Smooth muscle cell (in vitro differentiated cells): ENCODE data around the gene USP13. TPM values are rescaled to one million over a fixed set of nuclear protein-coding genes. Genes with fewer than 3 reads are reported as not detected.

Source experiments
- DNase-seq: peaks from one replicate; lab custom pipeline; 2025; ENCODE audit not compliant: unreplicated experiment; lab: John Stamatoyannopoulos, UW
- H2AFZ ChIP-seq: fragments of 200-600 bp; sonication (generic); 2 replicates; pipeline ENCODE4 v1.6.0; 2016; ENCODE audit warnings: antibody characterized with exemption, low read depth, mild to moderate bottlenecking
- H3F3A ChIP-seq: fragments of 200-600 bp; sonication (generic); 2 replicates; pipeline ENCODE4 v1.6.0; 2017; ENCODE audit warnings: antibody characterized with exemption, low read depth
- H3K27ac ChIP-seq: fragments of 200-600 bp; sonication (generic); 2 replicates; pipeline ENCODE4 v1.5.1; 2016; ENCODE audit warnings: low read depth, mild to moderate bottlenecking
- H3K27me3 ChIP-seq: fragments of 200-600 bp; sonication (generic); 2 replicates; pipeline ENCODE4 v1.6.1; 2016; ENCODE audit warnings: low read depth, mild to moderate bottlenecking
- H3K36me3 ChIP-seq: fragments of 200-600 bp; sonication (generic); 2 replicates; pipeline ENCODE4 v1.5.1; 2016; ENCODE audit warnings: low read depth
- H3K4me1 ChIP-seq: fragments of 200-600 bp; sonication (generic); 2 replicates; pipeline ENCODE4 v1.5.1; 2016; ENCODE audit warnings: low read depth
- H3K4me2 ChIP-seq: fragments of 200-600 bp; sonication (generic); 2 replicates; pipeline ENCODE4 v1.6.0; 2016; ENCODE audit warnings: mild to moderate bottlenecking
- H3K4me3 ChIP-seq: fragments of 200-600 bp; sonication (generic); 2 replicates; pipeline ENCODE4 v1.5.1; 2016; ENCODE audit warnings: mild to moderate bottlenecking
- H3K79me2 ChIP-seq: fragments of 200-600 bp; sonication (generic); 2 replicates; pipeline ENCODE4 v1.6.0; 2016; ENCODE audit warnings: low read depth, mild to moderate bottlenecking
- H3K9ac ChIP-seq: fragments of 200-600 bp; sonication (generic); 2 replicates; pipeline ENCODE4 v1.6.0; 2016; ENCODE audit warnings: low read depth
- H3K9me3 ChIP-seq: fragments of 200-600 bp; sonication (generic); replicated peaks from 2 replicates; pipeline ENCODE4 v1.5.1; 2016; ENCODE audit warnings: low read depth
- H4K20me1 ChIP-seq: fragments of 200-600 bp; sonication (generic); 2 replicates; pipeline ENCODE4 v1.6.0; 2016; ENCODE audit warnings: low read depth
- CTCF ChIP-seq: fragments of 200-600 bp; sonication (generic); IDR thresholded peaks from 2 replicates; pipeline ENCODE4 v1.5.1; 2017; ENCODE audit warnings: borderline replicate concordance, mild to moderate bottlenecking, antibody characterized with exemption; ENCODE audit not compliant: insufficient read depth, poor library complexity, severe bottlenecking
- WGBS: methylation state at CpG from one replicate; pipeline ENCODE4 v1.1.7; 2016; ENCODE audit warnings: low lambda C conversion rate; 5-methylcytosine and 5-hydroxymethylcytosine counted together
- polyA plus RNA-seq: library from polyadenylated mRNA; unstranded; fragments of >200 nt; fragmentation: Nextera tagmentation; extraction: Ambion mirVana; gene quantifications from 2 replicates; pipeline ENCODE4 v1.2.1, GENCODE V29; 2016
- total RNA-seq: library from RNA; depleted of rRNA; stranded (reverse); fragments of >200 nt; gene quantifications from 2 replicates; pipeline ENCODE4 v1.2.3, GENCODE V29; 2014

Gene USP13
- total and polyA plus RNA-seq, 2 experiments from 2014 or later = 2.0 to 3.2 TPM

- H3K9me3 ChIP-seq = no peaks in the 10 kb centered on the region
- WGBS = 76% methylated on average over 4 of the region's 4 CpGs
- H3K9ac ChIP-seq = no peak overlapping the region
- peaks cover 7% of the 10 kb centered on the region for H4K20me1 ChIP-seq
- H2AFZ ChIP-seq = no peak overlapping the region
- H3K27me3 ChIP-seq = no peaks in the 10 kb centered on the region
- H3K4me1 ChIP-seq = no peaks in the 10 kb centered on the region
- no peak overlapping the region for H3K27ac ChIP-seq
- no peak for TF ChIP-seq CTCF
- no peak overlapping the region for H3K4me3 ChIP-seq
- DNase-seq = no peak
- no peaks in the 10 kb centered on the region for H3F3A ChIP-seq
- H3K4me2 ChIP-seq = no peak overlapping the region
- H3K36me3 ChIP-seq = no peaks in the 10 kb centered on the region
- peaks cover 16% of the 10 kb centered on the region for H3K79me2 ChIP-seq
Measured at GRCh38 chr3:179672918-179673317, 20.1 kb downstream of the USP13 start.

GRCh38 chr3:179673523-179673922, 20.7 kb downstream of the USP13 start:
- Histone ChIP-seq H3K27ac (no peak overlapping the region), H4K20me1 (peaks cover 7% of the 10 kb centered on the region), H3K4me3 (no peak overlapping the region), H3K79me2 (peaks cover 19% of the 10 kb centered on the region), H3K27me3 (no peaks in the 10 kb centered on the region), H3K36me3 (no peaks in the 10 kb centered on the region), H2AFZ (no peak overlapping the region), H3K9me3 (no peaks in the 10 kb centered on the region), H3K4me2 (no peak overlapping the region), H3K9ac (no peak overlapping the region), H3K4me1 (no peaks in the 10 kb centered on the region), H3F3A (no peaks in the 10 kb centered on the region)
- WGBS = 95% methylated on average over 8 of the region's 8 CpGs
- no peak for TF ChIP-seq CTCF
- no peak for DNase-seq

GRCh38 chr3:179676081-179676480, 23.2 kb downstream of the USP13 start:
- no peaks in the 10 kb centered on the region for H3K9me3 ChIP-seq
- H3K79me2 ChIP-seq = peaks cover 15% of the 10 kb centered on the region
- H4K20me1 ChIP-seq = peaks cover 7% of the 10 kb centered on the region
- no peaks in the 10 kb centered on the region for H3K36me3 ChIP-seq
- no peak overlapping the region for H3K27ac ChIP-seq
- H3K27me3 ChIP-seq = no peaks in the 10 kb centered on the region
- no peak overlapping the region for H3K4me3 ChIP-seq
- H3K4me2 ChIP-seq = no peak overlapping the region
- no peak for DNase-seq
- H3K4me1 ChIP-seq = no peaks in the 10 kb centered on the region
- no peak overlapping the region for H3K9ac ChIP-seq
- H2AFZ ChIP-seq = no peak overlapping the region
- H3F3A ChIP-seq = no peaks in the 10 kb centered on the region
- TF ChIP-seq CTCF = no peak
- 97% methylated on average over 5 of the region's 5 CpGs for WGBS

- Histone ChIP-seq H3F3A (no peaks in the 10 kb centered on the region), H3K9me3 (no peaks in the 10 kb centered on the region), H3K27ac (no peak overlapping the region), H4K20me1 (no peaks in the 10 kb centered on the region), H3K79me2 (peaks cover 4% of the 10 kb centered on the region), H3K4me1 (no peaks in the 10 kb centered on the region), H3K27me3 (no peaks in the 10 kb centered on the region), H2AFZ (no peak overlapping the region), H3K36me3 (no peaks in the 10 kb centered on the region), H3K9ac (no peak overlapping the region), H3K4me3 (no peak overlapping the region), H3K4me2 (no peak overlapping the region)
- 97% methylated on average over 2 of the region's 2 CpGs for WGBS
- TF ChIP-seq CTCF = no peak
- no peak for DNase-seq
Measured at GRCh38 chr3:179677884-179678283, 25.0 kb downstream of the USP13 start.
